IPS-18a (cell line): ENCODE measurements around the gene PLEKHM2.

Experiments used
- H3K27ac ChIP-seq: one replicate; pipeline ENCODE4 v1.5.1; 2013; ENCODE audit warnings: low read length
- H3K27me3 ChIP-seq: one replicate; pipeline ENCODE4 v1.6.1; 2013; ENCODE audit warnings: mild to moderate bottlenecking, low read length; ENCODE audit not compliant: control insufficient read depth, insufficient read depth
- H3K36me3 ChIP-seq: one replicate; pipeline ENCODE4 v1.6.1; 2013; ENCODE audit warnings: low read depth, low read length; ENCODE audit not compliant: control insufficient read depth
- H3K4me1 ChIP-seq: one replicate; pipeline ENCODE4 v1.6.1; 2013; ENCODE audit warnings: low read depth, low read length; ENCODE audit not compliant: control insufficient read depth
- H3K4me3 ChIP-seq: one replicate; pipeline ENCODE4 v1.5.1; 2013; ENCODE audit warnings: low read length
- H3K9ac ChIP-seq: one replicate; pipeline ENCODE4 v1.6.1; 2013; ENCODE audit warnings: mild to moderate bottlenecking, low read length, moderate library complexity
- H3K9me3 ChIP-seq: one replicate; pipeline ENCODE4 v1.6.1; 2013; ENCODE audit warnings: low read depth, low read length; ENCODE audit not compliant: control insufficient read depth

PLEKHM2 gene

GRCh38 chr1:15750924-15751323 is 66.8 kb downstream of the PLEKHM2 start:
- Histone ChIP-seq H3K27me3 (no peaks in the 10 kb centered on the region), H3K9ac (no peak overlapping the region), H3K27ac (no peak overlapping the region), H3K4me1 (peaks cover 7% of the 10 kb centered on the region), H3K9me3 (no peaks in the 10 kb centered on the region), H3K4me3 (no peak overlapping the region), H3K36me3 (no peaks in the 10 kb centered on the region)

- Histone ChIP-seq H3K36me3 (no peaks in the 10 kb centered on the region), H3K4me3 (no peak overlapping the region), H3K9ac (no peak overlapping the region)
These were observed 67.6 kb downstream of the PLEKHM2 start for GRCh38 chr1:15751717-15752116.

GRCh38 chr1:15753776-15754175 is 69.7 kb downstream of the PLEKHM2 start:
- Histone ChIP-seq H3K27me3 (peaks cover 6% of the 10 kb centered on the region), H3K9ac (no peak overlapping the region), H3K9me3 (no peaks in the 10 kb centered on the region), H3K4me3 (no peak overlapping the region), H3K4me1 (peaks cover 20% of the 10 kb centered on the region), H3K27ac (no peak overlapping the region), H3K36me3 (no peaks in the 10 kb centered on the region)

More at GRCh38 chr1:15751717-15752116, 67.6 kb downstream of the PLEKHM2 start:
- H3K27ac ChIP-seq, result no peak overlapping the region
- H3K9me3 ChIP-seq, result no peaks in the 10 kb centered on the region
- H3K4me1 ChIP-seq, result peaks cover 12% of the 10 kb centered on the region
- H3K27me3 ChIP-seq, result peaks cover 5% of the 10 kb centered on the region

DNA sequence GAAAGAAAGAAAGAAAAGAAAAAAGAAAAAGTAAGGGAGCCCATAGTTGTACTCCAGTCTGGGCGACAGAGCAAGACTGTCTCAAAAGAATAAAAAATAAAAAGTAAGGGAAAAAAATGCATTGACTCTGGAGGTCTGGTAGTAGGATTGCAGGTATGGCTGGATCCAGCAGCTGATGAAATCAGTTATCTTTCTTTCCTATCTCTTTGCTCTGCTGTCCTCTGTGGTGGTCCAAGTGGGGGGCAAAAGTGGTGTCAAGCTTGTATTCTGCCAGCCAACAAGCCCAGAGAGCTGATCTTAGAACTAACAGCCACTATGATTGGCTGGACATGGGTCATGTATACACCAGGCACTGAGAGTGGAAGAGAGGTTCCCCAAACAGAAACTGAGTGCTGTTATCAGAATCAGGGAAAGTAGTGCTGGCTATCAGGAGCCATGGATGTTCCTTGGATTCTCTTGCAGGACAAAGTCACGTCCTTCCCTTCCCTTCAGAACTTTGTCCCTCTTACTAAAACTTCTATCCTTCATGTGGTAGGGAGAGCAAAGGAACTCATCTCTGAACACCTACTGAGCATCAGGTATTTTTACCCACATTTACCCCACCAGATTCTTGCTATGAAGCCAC is 71.0 kb downstream of the PLEKHM2 start:
- no peak overlapping the region for H3K27ac ChIP-seq
- H3K9ac ChIP-seq, result no peak overlapping the region
- H3K4me1 ChIP-seq, result peaks cover 20% of the 10 kb centered on the region
- H3K4me3 ChIP-seq, result no peak overlapping the region
- peaks cover 6% of the 10 kb centered on the region for H3K27me3 ChIP-seq
- H3K9me3 ChIP-seq, result no peaks in the 10 kb centered on the region
- no peaks in the 10 kb centered on the region for H3K36me3 ChIP-seq

- Histone ChIP-seq H3K27me3 (peaks cover 6% of the 10 kb centered on the region), H3K4me3 (no peak overlapping the region), H3K4me1 (peaks cover 21% of the 10 kb centered on the region), H3K9ac (no peak overlapping the region), H3K9me3 (no peaks in the 10 kb centered on the region), H3K27ac (no peak overlapping the region), H3K36me3 (no peaks in the 10 kb centered on the region)
These were observed 71.5 kb downstream of the PLEKHM2 start for GRCh38 chr1:15755646-15756040.

- Histone ChIP-seq H3K4me3 (no peak overlapping the region), H3K4me1 (peaks cover 27% of the 10 kb centered on the region), H3K36me3 (no peaks in the 10 kb centered on the region), H3K27ac (no peak overlapping the region), H3K27me3 (peaks cover 6% of the 10 kb centered on the region), H3K9ac (no peak overlapping the region), H3K9me3 (no peaks in the 10 kb centered on the region)
These were observed 72.3 kb downstream of the PLEKHM2 start for GRCh38 chr1:15756143-15757015.

DNA sequence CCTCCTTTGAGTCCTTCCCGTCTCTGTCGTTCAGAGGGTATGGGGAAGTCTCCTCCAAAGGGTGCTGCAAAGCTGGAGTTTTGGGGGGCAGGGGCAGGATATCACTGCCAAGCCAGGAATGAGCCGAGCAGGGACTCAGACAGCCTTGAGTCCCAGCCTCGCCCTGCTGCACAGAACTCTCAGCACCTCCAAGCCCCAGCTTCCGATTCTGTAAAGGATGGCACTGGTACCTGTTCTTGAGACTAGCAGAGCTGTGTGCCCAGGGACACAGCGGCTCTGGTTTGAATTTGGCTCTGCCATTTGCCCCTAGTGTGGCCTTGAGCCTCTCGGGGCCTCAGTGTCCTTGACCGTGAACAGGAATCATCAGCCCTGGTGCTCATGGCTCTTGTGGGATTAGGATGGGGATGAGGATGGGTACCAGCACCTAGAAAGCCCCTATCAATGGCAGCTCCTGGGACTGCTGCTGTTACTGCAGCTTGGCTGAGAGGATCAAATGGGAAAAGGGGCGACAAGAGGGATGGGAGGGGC is 73.0 kb downstream of the PLEKHM2 start:
- Histone ChIP-seq H3K4me1 (peaks cover 27% of the 10 kb centered on the region), H3K9me3 (no peaks in the 10 kb centered on the region), H3K4me3 (peak overlapping the region; percentile 67), H3K27ac (no peak overlapping the region), H3K36me3 (no peaks in the 10 kb centered on the region), H3K27me3 (peaks cover 6% of the 10 kb centered on the region), H3K9ac (no peak overlapping the region)

DNA sequence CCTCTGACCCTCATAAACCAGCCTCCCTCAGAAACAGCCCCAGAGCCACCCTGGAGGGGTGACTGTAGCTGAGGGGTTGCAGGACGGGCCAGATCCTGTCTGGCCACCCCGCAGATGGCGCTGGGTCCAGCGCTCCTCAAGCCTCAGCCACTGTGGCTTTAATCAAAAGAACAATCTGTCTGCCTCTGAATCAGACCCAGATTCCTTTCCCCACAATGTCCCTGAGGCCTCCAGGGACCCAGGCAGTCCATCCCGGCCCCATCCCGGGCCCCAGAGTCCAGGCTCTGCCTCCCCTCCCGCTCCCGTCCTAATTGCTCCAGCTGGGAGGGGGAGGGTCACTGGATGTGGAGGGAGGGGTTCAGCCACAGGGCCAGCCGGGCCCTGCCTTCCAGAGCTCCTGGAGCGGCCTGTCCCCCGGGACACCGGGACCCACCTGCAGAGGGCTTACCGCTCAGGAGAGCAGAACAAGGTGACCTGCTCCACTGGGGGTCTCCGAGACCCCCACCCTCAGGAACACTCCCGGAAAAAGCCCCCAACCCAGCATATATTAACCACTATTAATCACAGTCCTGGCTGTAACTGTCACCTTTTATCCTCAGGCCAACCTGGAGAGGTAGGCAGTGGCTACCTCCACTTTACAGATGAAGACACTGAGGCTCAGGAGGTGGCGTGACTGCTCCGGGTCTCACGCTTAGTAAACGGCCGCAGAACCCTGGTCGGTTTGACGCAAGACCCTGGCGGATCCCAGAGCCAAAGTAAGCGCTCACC is 73.6 kb downstream of the PLEKHM2 start:
- H3K27ac ChIP-seq, result peak overlapping the region; percentile 61

GRCh38 chr1:15758343-15758931 is 74.3 kb downstream of the PLEKHM2 start, which contains the start of gene FBLIM1:
FBLIM1 (plus strand) TSS chr1:15758795; CDS start chr1:15764984, 6,189 bp downstream.
- H3K36me3 ChIP-seq, result no peaks in the 10 kb centered on the region
- H3K4me1 ChIP-seq, result peaks cover 27% of the 10 kb centered on the region
- H3K27me3 ChIP-seq, result peaks cover 6% of the 10 kb centered on the region
- peak within 1 kb of the TSS; percentile 61 for H3K27ac ChIP-seq
- no peaks in the 10 kb centered on the region for H3K9me3 ChIP-seq
- H3K9ac ChIP-seq, result peak within 1 kb of the TSS; percentile 82
- H3K4me3 ChIP-seq, result peak within 1 kb of the TSS; percentile 70

More for the DNA sequence above, 73.6 kb downstream of the PLEKHM2 start:
- peaks cover 6% of the 10 kb centered on the region for H3K27me3 ChIP-seq
- no peaks in the 10 kb centered on the region for H3K9me3 ChIP-seq
- H3K4me3 ChIP-seq, result peak overlapping the region; percentile 67
- H3K36me3 ChIP-seq, result no peaks in the 10 kb centered on the region
- peak overlapping the region; percentile 57 for H3K9ac ChIP-seq
- peaks cover 27% of the 10 kb centered on the region for H3K4me1 ChIP-seq

DNA sequence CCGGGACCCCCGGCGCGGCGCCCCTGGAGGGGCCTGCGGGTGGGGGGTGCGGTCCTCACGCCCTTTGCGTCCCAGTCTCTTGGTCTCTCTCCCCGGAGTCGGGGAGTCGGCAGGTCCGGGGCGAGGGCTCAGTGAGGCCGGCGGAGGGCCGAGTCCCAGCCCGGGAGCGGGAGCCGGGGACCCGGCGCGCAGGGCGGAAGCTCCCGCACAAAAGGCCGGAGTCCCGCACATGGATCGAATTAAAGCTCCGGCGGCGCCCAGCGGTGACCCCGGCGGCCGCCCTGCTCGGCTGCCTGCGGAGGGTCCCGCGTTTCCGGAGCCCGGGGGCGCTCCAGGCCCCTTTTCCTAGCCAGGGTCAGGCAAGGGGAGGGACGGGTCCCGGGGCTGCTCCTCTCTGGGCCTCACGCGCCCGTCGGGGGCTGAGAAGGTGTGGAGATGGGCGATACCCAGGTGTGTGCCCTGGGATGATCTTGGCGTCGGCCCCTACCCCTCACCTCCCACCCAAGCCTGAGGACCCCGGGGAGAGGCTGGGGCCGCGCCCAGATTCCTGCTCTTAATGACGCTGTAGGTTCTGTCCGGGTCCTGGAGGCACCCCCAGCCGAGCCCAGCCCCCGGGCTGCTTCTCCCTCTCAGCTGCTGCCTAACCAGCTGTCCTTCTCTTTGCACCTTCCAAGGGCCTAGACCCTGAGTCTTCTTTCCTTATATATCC is 75.0 kb downstream of the PLEKHM2 start:
- Histone ChIP-seq H3K4me1 (peaks cover 27% of the 10 kb centered on the region), H3K4me3 (peak overlapping the region; percentile 70), H3K36me3 (no peaks in the 10 kb centered on the region), H3K27ac (no peak overlapping the region), H3K27me3 (peaks cover 6% of the 10 kb centered on the region), H3K9me3 (no peaks in the 10 kb centered on the region), H3K9ac (peak overlapping the region; percentile 82)
